NCI-H748 (cell line): ENCODE measurements around the gene RHBDL3.
"Not testable (repeated sequence)": the region's sequence is repeated elsewhere in the genome, so short reads cannot be mapped to it uniquely, and the experiment has no call there.

Experiments
- DNase-seq: peaks from one replicate; lab custom pipeline; 2025; ENCODE audit not compliant: unreplicated experiment; lab: John Stamatoyannopoulos, UW

RHBDL3 gene

GRCh38 chr17:32265192-32265923 is at the start of gene RHBDL3:
RHBDL3 (plus strand) TSS chr17:32265832; CDS start chr17:32266190, 358 bp downstream.
- peak; percentile 51 for DNase-seq

DNA sequence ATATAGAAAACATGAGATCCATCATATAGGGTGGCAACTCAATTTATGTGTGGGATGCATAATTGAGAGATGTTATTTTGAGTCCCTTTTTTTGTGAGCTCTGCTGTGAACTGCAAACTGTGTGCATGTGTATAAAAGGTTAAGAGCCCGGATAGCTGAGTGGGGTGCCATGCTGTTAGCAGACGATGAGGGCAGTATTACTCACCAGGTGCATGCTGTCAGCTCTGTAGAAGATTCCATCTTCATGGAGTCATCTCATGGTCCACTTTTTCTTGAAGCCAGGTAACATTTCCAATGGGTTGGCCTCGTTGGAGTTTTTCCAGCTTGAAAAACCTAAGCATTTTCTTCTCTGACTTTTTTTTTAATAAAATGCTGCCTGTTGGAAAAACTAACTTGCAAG is 43.0 kb upstream of the RHBDL3 start:
- no peak for DNase-seq

DNA sequence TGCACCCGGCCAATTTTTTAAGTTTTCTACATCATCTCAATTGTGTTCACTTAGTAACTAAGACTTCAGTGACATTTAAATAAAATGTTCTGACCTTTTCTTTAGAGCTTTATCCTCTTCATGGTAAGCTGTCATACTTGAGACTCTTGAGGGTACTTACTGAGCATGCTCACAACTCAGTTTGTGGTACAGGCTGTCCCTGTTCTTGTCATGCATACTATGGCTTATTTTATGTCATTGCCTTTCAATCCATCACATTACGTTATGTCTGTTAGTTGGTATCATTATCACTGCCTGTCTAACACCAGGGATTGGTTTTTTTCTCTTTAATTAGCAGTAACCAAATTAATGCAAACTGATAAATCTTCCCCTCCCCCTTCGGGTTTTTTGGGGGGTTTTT is 41.9 kb upstream of the RHBDL3 start:
- DNase-seq: no peak

DNA sequence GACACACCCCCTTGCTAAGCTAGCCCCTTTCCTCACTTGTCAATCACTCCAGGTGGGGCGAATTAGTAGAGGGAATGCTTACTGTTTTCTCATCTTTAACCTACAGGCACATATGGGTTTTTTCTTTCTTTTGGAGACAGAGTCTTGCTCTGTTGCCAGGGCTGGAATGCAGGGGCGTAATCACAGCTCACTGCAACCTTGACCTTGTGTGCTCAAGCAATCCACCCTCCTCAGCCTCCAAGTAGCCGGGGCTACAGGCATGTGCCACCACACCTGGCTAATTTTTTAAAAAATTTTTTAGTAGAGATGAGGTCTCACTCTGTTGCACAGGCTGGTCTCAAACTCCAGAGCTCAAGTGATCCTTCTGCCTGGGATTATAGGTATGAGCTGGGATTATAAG is 38.7 kb upstream of the RHBDL3 start:
- DNase-seq: no peak

GRCh38 chr17:32227910-32228309 is 37.7 kb upstream of the RHBDL3 start:
- no peak for DNase-seq

GRCh38 chr17:32235588-32235987 is 30.0 kb upstream of the RHBDL3 start:
- no peak for DNase-seq

- no peak for DNase-seq
These were observed 26.2 kb upstream of the RHBDL3 start for GRCh38 chr17:32239456-32239855.

- DNase-seq: no peak
These were observed 24.9 kb upstream of the RHBDL3 start for GRCh38 chr17:32240750-32241149.

GRCh38 chr17:32241640-32242039 is 24.0 kb upstream of the RHBDL3 start:
- no peak for DNase-seq

- no peak for DNase-seq
These were observed 16.2 kb upstream of the RHBDL3 start for GRCh38 chr17:32249475-32249874.

DNA sequence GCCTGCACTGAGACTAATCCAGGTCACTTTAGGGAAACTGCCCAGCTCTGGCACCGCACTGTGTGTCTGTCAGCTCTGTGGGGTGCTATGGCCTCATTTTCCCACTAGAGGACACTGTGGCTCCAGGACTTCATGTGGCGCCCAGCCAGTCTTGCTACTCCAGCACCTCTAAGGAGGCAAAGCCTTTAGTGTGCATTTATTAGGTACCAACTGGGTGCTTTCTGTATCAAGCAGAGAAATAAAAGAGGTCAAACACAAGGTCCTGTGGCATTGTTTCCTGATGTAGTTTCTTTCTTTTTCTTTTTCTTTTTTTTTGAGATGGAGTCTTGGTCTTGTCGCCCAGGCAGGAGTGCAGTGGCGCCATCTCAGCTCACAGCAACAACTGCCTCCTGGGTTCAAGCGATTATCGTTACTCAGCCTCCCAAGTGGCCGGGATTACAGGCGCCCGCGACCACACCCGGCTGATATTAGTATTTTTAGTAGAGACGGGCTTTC is 12.5 kb upstream of the RHBDL3 start:
- DNase-seq: peak; percentile 68

- no peak for DNase-seq
These were observed 9.5 kb upstream of the RHBDL3 start for GRCh38 chr17:32256012-32256700.

DNA sequence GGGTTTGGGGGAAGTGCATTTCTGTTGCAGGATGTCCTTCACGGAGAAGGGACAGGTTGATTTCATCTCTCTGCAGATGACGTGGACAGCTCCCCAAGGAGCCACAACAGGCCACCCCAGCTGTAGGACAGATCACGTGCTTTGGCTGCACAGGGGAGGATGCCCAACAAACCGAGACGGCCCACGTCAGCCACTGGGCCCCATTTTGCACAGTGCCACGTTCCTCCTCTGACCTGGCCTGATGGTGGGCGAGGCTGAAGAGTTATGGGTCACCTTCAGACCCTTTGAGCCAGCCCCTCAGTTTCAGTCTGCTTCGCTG is 9.0 kb upstream of the RHBDL3 start:
- DNase-seq: no peak

GRCh38 chr17:32258383-32259140 is 7.1 kb upstream of the RHBDL3 start:
- DNase-seq: no peak

- DNase-seq: no peak
These were observed 6.0 kb upstream of the RHBDL3 start for GRCh38 chr17:32259586-32259985.

DNA sequence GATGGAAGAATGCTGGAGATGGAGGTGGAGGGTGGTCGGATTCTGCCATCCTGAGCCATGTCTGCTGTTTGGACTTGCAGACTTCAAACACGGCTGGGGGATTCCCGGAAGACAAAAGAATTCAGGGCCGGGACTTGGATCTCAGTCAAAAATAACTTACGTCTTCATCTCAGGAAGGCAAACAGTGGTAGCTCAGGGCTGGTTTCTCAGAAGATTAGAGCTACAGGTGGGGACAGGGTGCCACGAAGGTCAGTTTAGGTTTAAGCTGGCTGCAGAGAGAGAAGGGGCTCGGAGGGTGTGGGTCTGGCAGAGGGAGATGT is 4.3 kb upstream of the RHBDL3 start:
- no peak for DNase-seq

DNA sequence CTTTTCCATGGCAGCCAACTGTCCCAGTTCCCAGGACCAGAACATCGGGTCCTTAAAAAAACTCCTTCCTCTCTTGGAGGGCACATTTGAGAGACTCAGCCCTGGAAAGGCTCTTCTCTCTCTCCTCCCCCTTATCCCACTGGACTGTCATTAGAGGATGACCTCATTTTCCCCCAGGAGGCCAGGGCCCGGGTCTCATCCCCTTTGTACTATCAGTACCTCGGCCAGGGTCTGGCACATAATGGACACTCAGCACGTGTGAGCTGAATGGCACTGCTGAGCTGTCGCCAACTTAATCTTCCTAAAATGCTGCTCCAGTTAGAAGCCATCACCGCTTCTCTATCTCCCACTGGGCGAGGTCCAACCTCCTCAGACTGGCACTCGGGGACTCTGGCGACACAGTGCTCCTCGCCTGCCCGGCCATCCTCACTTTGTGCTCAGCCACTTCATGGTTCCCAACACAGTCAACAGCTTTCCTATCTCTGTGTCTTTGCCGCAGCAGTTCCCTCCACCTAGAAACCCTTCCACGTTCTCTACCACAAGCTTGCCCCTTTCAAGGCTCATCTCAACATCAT is 3.6 kb upstream of the RHBDL3 start:
- DNase-seq: no peak

- not testable (repeated sequence) for DNase-seq
These were observed 2.1 kb upstream of the RHBDL3 start for GRCh38 chr17:32263515-32263914.

DNA sequence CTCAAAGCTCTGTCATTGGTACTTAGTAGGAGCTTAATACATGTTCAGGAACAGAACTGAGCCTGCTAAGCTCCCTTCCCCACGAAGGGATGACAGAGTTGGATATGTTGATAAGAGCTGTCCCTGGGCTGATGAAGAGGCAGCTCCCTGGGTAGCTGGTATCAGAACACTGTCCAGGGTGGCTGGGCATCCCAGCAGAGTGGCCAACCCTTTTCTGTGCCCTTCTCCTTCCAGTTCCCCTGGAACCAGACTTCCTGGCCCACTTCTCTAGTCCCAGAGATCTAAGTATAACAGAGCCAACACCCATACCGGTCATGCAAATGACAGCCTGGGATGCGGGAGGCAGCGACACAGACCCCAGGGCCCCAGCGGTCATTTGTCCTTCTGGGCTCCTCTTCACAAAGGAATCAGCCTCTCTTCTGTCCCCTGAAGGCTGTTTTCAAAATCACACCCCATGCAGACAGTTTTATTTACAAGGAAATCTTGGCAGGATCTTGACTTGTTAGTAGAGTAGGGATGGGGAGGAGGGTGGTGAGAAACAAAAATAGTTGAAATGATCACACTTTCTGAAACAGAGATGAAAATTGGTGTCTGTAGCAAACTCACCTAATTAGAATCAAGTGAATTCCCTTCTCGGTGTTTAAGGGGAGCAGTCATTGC is 1.4 kb upstream of the RHBDL3 start:
- no peak for DNase-seq

- no peak for DNase-seq
These were observed 825 bp upstream of the RHBDL3 start for GRCh38 chr17:32264823-32265191.

DNA sequence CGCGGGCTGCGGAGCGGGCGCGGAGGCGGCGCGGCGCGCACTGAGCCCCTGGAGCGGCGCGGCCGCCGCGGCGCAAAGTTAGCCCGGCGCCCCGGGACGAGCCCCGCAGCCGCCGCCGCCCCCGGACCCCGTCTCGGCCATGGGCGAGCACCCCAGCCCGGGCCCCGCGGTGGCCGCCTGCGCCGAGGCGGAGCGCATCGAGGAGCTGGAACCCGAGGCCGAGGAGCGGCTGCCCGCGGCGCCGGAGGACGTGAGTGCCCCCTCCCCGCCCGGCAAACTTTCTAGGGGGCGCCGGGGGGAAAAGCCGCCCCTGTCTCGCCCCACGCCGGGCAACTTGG is 388 bp downstream of the RHBDL3 start:
- DNase-seq: no peak
